Activated naive CD8-positive, alpha-beta T cell (primary cell): ENCODE measurements around the gene MAPKAPK5.
"Not testable (repeated sequence)": the region's sequence is repeated elsewhere in the genome, so short reads cannot be mapped to it uniquely, and the experiment has no call there.

Experiments
- H3K27ac Mint-ChIP-seq: one replicate; pipeline ENCODE4 v1.8.0; 2021; ENCODE audit warnings: mixed read lengths
- H3K27me3 Mint-ChIP-seq: one replicate; pipeline ENCODE4 v1.8.0; 2021; ENCODE audit warnings: mixed read lengths
- H3K36me3 Mint-ChIP-seq: one replicate; pipeline ENCODE4 v1.8.0; 2021; ENCODE audit warnings: mixed read lengths
- H3K4me1 Mint-ChIP-seq: one replicate; pipeline ENCODE4 v1.8.0; 2021; ENCODE audit warnings: low read depth, mixed read lengths
- H3K4me3 Mint-ChIP-seq: one replicate; pipeline ENCODE4 v1.8.0; 2021; ENCODE audit warnings: mild to moderate bottlenecking, mixed read lengths
- H3K9me3 Mint-ChIP-seq: one replicate; pipeline ENCODE4 v1.8.0; 2021; ENCODE audit warnings: low read depth, mixed read lengths

Gene MAPKAPK5

GRCh38 chr12:111950961-111951676, 109.1 kb downstream of the MAPKAPK5 start:
- peaks cover 29% of the 10 kb centered on the region for H3K4me1 Mint-ChIP-seq
- H3K27ac Mint-ChIP-seq, H3K4me3 Mint-ChIP-seq, H3K9me3 Mint-ChIP-seq, H3K27me3 Mint-ChIP-seq: not testable (repeated sequence)
- peaks cover 15% of the 10 kb centered on the region for H3K36me3 Mint-ChIP-seq
